ENCODE results near the gene EPHA6. TPM values are rescaled to one million over a fixed set of nuclear protein-coding genes. Genes with fewer than 3 reads are reported as not detected.
"Not testable (repeated sequence)": the region's sequence is repeated elsewhere in the genome, so short reads cannot be mapped to it uniquely, and the experiment has no call there.

The EPHA6 gene
- total RNA-seq, 1 experiment from 2014 or later: 1.1 TPM

DNA sequence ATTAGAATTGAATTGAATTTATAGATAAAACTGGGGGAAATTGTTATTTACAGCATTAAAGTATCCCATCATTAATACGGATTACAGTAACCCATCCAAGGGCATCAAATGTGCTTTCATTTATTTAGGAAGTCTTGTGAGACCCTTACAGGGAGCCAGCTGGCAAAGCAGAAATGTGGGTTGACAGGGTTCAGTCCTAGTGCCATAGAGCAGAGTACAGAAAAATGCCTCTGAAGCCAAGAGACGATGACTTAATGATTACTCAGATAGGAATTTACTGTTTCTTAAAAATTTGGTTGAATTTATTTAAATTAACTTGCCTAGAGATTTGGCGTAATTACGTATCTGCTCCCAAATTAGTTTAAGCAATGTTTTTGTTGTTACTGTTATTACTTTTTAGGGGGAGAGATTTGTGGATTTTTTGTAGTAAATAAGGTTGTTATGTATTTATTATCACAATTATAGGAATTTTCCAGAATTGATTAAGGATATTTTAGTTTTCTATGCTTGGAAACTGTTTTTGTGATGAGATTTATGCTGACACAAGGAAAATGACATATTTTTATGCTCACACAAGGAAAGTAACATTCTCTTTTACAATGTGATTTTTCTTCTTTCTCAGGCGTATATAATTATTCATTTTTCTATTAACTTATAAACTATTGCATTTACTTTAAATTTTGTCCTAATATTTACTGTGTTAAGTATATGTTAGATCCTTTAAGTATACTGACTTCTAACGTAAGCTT is 152.0 kb downstream of the EPHA6 start:
- Mint-ChIP-seq H3K36me3 (ENCODE audit: insufficient read depth, unreplicated experiment) (no peaks in the 10 kb centered on the region), H3K9me3 (ENCODE audit: low read depth, unreplicated experiment) (no peaks in the 10 kb centered on the region), H3K4me3 (ENCODE audit: low read depth, unreplicated experiment) (no peak overlapping the region), H3K4me1 (ENCODE audit: low read depth, unreplicated experiment) (no peaks in the 10 kb centered on the region), H3K27ac (ENCODE audit: unreplicated experiment) (no peak overlapping the region), H3K27me3 (ENCODE audit: unreplicated experiment) (no peaks in the 10 kb centered on the region)
- TF ChIP-seq, protein P1, sequence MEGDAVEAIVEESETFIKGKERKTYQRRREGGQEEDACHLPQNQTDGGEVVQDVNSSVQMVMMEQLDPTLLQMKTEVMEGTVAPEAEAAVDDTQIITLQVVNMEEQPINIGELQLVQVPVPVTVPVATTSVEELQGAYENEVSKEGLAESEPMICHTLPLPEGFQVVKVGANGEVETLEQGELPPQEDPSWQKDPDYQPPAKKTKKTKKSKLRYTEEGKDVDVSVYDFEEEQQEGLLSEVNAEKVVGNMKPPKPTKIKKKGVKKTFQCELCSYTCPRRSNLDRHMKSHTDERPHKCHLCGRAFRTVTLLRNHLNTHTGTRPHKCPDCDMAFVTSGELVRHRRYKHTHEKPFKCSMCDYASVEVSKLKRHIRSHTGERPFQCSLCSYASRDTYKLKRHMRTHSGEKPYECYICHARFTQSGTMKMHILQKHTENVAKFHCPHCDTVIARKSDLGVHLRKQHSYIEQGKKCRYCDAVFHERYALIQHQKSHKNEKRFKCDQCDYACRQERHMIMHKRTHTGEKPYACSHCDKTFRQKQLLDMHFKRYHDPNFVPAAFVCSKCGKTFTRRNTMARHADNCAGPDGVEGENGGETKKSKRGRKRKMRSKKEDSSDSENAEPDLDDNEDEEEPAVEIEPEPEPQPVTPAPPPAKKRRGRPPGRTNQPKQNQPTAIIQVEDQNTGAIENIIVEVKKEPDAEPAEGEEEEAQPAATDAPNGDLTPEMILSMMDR (IDR thresholded peaks at IDR 0.05; ENCODE audit: unreplicated experiment): no peak
- no peak for DNase-seq
- CTCF ChIA-PET: no interaction called here
- intact Hi-C loops (cut with micrococcal nuclease; ENCODE audit: unreplicated experiment): no loop called here
- no TSS peak for BruUV-seq (replicated peaks)

DNA sequence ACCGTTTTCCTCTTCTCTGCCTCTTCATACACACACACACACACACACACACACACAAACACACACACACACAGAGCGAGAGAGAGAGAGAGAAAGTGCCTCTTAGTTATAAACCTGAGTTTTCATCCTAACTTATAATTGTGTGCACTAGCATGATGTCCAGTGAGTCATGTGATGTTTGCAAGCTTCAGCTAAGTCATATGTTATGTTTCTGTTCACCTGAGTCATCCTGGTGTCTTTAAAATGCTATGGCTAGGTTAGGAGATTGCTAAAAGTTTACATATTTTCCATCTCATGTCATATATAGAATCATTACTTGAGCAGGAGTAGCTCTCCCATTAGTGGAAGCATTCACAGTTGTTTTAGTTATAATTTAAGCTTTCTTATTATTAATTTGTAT is 155.8 kb downstream of the EPHA6 start:
- no TSS peak for BruUV-seq (replicated peaks)
- Mint-ChIP-seq H3K27ac (ENCODE audit: unreplicated experiment) (no peak overlapping the region), H3K27me3 (ENCODE audit: unreplicated experiment) (no peaks in the 10 kb centered on the region), H3K9me3 (ENCODE audit: low read depth, unreplicated experiment) (no peaks in the 10 kb centered on the region), H3K4me1 (ENCODE audit: low read depth, unreplicated experiment) (peaks cover 9% of the 10 kb centered on the region), H3K4me3 (ENCODE audit: low read depth, unreplicated experiment) (no peak overlapping the region), H3K36me3 (ENCODE audit: insufficient read depth, unreplicated experiment) (no peaks in the 10 kb centered on the region)
- TF ChIP-seq, protein P1 (IDR thresholded peaks at IDR 0.05; ENCODE audit: unreplicated experiment): no peak
- no peak for DNase-seq
- intact Hi-C loops (cut with micrococcal nuclease; ENCODE audit: unreplicated experiment): no loop called here
- CTCF ChIA-PET: no interaction called here

DNA sequence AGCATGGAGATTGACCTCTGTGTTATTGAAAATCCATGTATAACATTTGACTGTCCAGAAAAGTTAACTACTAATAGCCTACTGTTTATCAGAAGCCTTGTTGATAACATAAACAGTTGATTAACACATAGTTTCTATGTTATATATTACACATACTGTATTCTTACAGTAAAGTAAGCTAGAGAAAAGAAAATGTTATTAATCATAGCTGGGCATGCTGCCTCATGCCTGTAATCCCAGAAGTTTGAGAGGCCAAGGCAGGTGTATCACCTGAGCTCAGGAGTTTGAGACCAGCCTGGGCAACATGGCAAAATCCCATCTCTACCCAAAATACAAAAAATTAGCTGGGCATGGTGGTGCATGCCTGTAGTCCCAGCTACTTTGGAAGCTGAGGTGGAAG is 163.3 kb downstream of the EPHA6 start:
- H3K4me3 Mint-ChIP-seq (ENCODE audit: low read depth, unreplicated experiment): no peak overlapping the region
- no peaks in the 10 kb centered on the region for H3K27me3 Mint-ChIP-seq (ENCODE audit: unreplicated experiment)
- TF ChIP-seq, protein P1 (IDR thresholded peaks at IDR 0.05; ENCODE audit: unreplicated experiment): no peak
- no peak overlapping the region for H3K27ac Mint-ChIP-seq (ENCODE audit: unreplicated experiment)
- peaks cover 9% of the 10 kb centered on the region for H3K4me1 Mint-ChIP-seq (ENCODE audit: low read depth, unreplicated experiment)
- DNase-seq: no peak
- intact Hi-C loops (cut with micrococcal nuclease; ENCODE audit: unreplicated experiment): no loop called here
- no TSS peak for BruUV-seq (replicated peaks)
- no peaks in the 10 kb centered on the region for H3K9me3 Mint-ChIP-seq (ENCODE audit: low read depth, unreplicated experiment)
- CTCF ChIA-PET: interaction anchor here (0.7 kb wide), 1 partner anchor 619 kb away, joined by 3 read pairs; no protein-coding TSS in a partner anchor
- H3K36me3 Mint-ChIP-seq (ENCODE audit: insufficient read depth, unreplicated experiment): no peaks in the 10 kb centered on the region

DNA sequence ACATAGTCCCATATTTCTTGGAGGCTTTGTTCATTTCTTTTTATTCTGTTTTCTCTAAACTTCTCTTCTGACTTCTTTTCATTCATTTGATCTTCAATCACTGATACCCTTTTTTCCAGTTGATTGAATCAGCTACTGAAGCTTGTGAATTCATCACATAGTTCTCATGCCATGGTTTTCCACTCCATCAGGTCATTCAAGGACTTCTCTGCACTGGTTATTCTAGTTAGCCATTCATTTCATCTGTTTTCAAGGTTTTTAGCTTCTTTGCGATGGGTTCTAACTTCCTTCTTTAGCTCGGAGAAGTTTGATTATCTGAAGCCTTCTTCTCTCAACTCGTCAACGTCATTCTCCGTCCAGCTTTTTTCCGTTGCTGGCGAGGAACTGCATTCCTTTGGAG is 169.3 kb downstream of the EPHA6 start:
- H3K4me1 Mint-ChIP-seq (ENCODE audit: low read depth, unreplicated experiment); H3K27ac Mint-ChIP-seq (ENCODE audit: unreplicated experiment); H3K9me3 Mint-ChIP-seq (ENCODE audit: low read depth, unreplicated experiment); H3K27me3 Mint-ChIP-seq (ENCODE audit: unreplicated experiment); intact Hi-C loops (cut with micrococcal nuclease; ENCODE audit: unreplicated experiment); BruUV-seq (replicated peaks); CTCF ChIA-PET; H3K36me3 Mint-ChIP-seq (ENCODE audit: insufficient read depth, unreplicated experiment); H3K4me3 Mint-ChIP-seq (ENCODE audit: low read depth, unreplicated experiment); DNase-seq: not testable (repeated sequence)

DNA sequence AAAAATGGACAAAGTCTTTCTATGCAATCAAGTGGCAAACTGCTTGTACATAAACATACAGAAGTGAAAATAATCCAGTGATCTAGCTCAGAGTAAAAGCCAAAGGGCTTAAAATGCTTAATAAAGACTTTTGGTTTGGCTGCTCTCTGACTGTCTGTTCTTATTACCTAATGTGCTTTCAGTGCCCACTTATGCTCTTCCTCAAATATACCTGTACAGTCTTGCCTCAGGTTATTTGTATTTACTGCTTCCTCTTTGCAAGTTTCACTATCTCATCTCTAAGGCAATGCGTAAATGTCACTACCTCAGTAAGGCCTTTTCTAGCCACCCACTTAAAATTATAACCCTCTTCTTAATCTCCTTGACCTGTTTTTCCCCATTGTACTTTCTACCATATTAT is 171.8 kb downstream of the EPHA6 start:
- no peaks in the 10 kb centered on the region for H3K36me3 Mint-ChIP-seq (ENCODE audit: insufficient read depth, unreplicated experiment)
- DNase-seq: no peak
- peaks cover 2% of the 10 kb centered on the region for H3K9me3 Mint-ChIP-seq (ENCODE audit: low read depth, unreplicated experiment)
- H3K27ac Mint-ChIP-seq (ENCODE audit: unreplicated experiment): no peak overlapping the region
- CTCF ChIA-PET: no interaction called here
- H3K4me1 Mint-ChIP-seq (ENCODE audit: low read depth, unreplicated experiment): no peaks in the 10 kb centered on the region
- no TSS peak for BruUV-seq (replicated peaks)
- intact Hi-C loops (cut with micrococcal nuclease; ENCODE audit: unreplicated experiment): no loop called here
- H3K27me3 Mint-ChIP-seq (ENCODE audit: unreplicated experiment): no peaks in the 10 kb centered on the region
- TF ChIP-seq, protein P1 (IDR thresholded peaks at IDR 0.05; ENCODE audit: unreplicated experiment): no peak
- H3K4me3 Mint-ChIP-seq (ENCODE audit: low read depth, unreplicated experiment): no peak overlapping the region

Data from Calu3 (cell line).